Activated T-cell treated with anti-CD3 and anti-CD28 coated beads, Interleukin-2, amount 50 U/mL, for 24 hours (primary cell): ENCODE results near the gene SLC25A25.

Experiments used
- DNase-seq: peaks from one replicate; pipeline ENCODE4 v3.0.0-alpha.2; 2020
- H3K27ac Mint-ChIP-seq: 2 replicates; pipeline ENCODE4 v1.8.0; 2020; ENCODE audit warnings: mild to moderate bottlenecking, mixed read lengths
- H3K27me3 Mint-ChIP-seq: 2 replicates; pipeline ENCODE4 v1.8.0; 2020; ENCODE audit warnings: mixed read lengths
- H3K36me3 Mint-ChIP-seq: 2 replicates; pipeline ENCODE4 v1.8.0; 2020; ENCODE audit warnings: low read depth, mixed read lengths
- H3K4me1 Mint-ChIP-seq: 2 replicates; pipeline ENCODE4 v1.8.0; 2020; ENCODE audit warnings: low read depth, mixed read lengths
- H3K4me3 Mint-ChIP-seq: 2 replicates; pipeline ENCODE4 v1.8.0; 2020; ENCODE audit warnings: mild to moderate bottlenecking, moderate library complexity, mixed read lengths
- H3K9me3 Mint-ChIP-seq: 2 replicates; pipeline ENCODE4 v1.8.0; 2020; ENCODE audit warnings: mixed read lengths

SLC25A25 gene

GRCh38 chr9:128116104-128117083, 48.4 kb downstream of the SLC25A25 start:
- no peak overlapping the region for H3K4me3 Mint-ChIP-seq
- no peak overlapping the region for H3K27ac Mint-ChIP-seq
- no peaks in the 10 kb centered on the region for H3K27me3 Mint-ChIP-seq
- peaks cover 59% of the 10 kb centered on the region for H3K36me3 Mint-ChIP-seq
- no peaks in the 10 kb centered on the region for H3K9me3 Mint-ChIP-seq
- peaks cover 11% of the 10 kb centered on the region for H3K4me1 Mint-ChIP-seq
- DNase-seq = no peak

DNA sequence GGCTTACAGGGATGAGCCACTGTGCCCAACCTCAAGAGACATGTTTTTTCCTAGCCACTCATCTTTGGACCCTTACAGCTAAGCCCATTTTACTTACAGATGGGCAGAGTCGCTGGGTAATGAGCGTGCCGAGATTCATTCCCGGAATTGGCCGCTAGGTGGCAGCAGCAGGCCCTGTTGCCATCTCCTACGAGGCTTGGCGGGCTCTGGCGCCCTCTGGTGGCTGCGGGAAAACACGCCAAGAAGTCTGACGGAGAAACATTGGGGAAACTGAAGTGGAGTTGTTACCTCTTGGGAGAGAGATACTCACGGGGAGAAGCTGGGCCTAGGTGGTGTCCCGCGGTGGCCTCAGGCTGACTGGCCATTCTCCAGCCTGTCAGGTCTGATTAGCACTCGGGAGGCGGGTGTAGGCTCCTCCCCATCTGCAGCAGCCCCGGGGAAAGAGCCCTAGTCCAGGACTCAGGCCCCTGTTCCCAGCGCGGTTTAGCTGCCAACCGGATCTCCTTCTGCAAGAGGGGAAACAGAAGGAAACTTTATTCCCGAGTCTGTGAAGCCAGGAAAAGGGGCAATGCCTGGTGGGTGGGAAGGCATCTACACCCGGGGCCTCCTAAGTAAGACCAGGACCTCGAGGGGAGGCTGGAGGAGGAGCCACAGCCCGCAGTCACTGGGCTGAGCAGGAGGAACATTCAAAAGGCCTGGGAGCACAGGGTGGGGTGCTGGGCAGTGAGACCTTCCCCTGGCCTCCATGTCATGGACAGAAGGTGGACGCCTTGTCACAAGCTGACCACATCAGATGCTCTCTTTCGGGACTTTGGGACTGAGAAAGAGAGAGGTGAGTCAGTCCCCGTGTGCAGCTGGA, 49.8 kb downstream of the SLC25A25 start:
- H3K4me1 Mint-ChIP-seq = peaks cover 11% of the 10 kb centered on the region
- no peak overlapping the region for H3K4me3 Mint-ChIP-seq
- no peak overlapping the region for H3K27ac Mint-ChIP-seq
- no peaks in the 10 kb centered on the region for H3K9me3 Mint-ChIP-seq
- peak; percentile 98 for DNase-seq
- H3K36me3 Mint-ChIP-seq = peaks cover 67% of the 10 kb centered on the region
- H3K27me3 Mint-ChIP-seq = no peaks in the 10 kb centered on the region

DNA sequence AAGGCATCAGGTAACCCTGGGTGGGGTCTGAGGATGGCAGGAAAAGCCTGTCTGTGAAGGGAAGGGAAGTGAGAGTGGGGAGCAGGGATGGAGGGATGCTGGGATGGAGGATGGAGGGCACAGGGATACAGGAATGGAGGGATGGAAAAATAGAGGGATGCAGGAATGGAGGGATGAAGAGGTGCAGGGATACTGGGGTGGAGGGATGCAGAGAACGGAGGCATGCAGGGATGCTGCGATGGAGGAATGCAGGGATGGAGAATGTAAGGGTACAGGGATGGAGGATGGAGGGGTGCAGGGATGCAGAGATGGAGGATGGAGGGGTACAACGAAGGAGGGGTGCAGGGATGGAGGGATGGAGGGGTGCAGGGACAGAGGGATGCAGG, 50.4 kb downstream of the SLC25A25 start:
- H3K4me1 Mint-ChIP-seq = peaks cover 11% of the 10 kb centered on the region
- DNase-seq = no peak
- H3K9me3 Mint-ChIP-seq = no peaks in the 10 kb centered on the region
- peaks cover 69% of the 10 kb centered on the region for H3K36me3 Mint-ChIP-seq
- H3K4me3 Mint-ChIP-seq = no peak overlapping the region
- H3K27me3 Mint-ChIP-seq = no peaks in the 10 kb centered on the region
- no peak overlapping the region for H3K27ac Mint-ChIP-seq

- Mint-ChIP-seq H3K36me3 (peaks cover 69% of the 10 kb centered on the region), H3K9me3 (no peaks in the 10 kb centered on the region), H3K27ac (no peak overlapping the region), H3K27me3 (no peaks in the 10 kb centered on the region), H3K4me1 (peaks cover 11% of the 10 kb centered on the region), H3K4me3 (no peak overlapping the region)
- no peak for DNase-seq
Observed at GRCh38 chr9:128118971-128119665, 51.1 kb downstream of the SLC25A25 start.

- Mint-ChIP-seq H3K4me3 (no peak overlapping the region), H3K9me3 (no peaks in the 10 kb centered on the region), H3K4me1 (peaks cover 19% of the 10 kb centered on the region), H3K36me3 (peaks cover 70% of the 10 kb centered on the region), H3K27me3 (no peaks in the 10 kb centered on the region), H3K27ac (no peak overlapping the region)
- DNase-seq = no peak
Observed at GRCh38 chr9:128120061-128120740, 52.2 kb downstream of the SLC25A25 start.

GRCh38 chr9:128120741-128121465, 52.9 kb downstream of the SLC25A25 start:
- DNase-seq = no peak
- H3K9me3 Mint-ChIP-seq = no peaks in the 10 kb centered on the region
- no peak overlapping the region for H3K27ac Mint-ChIP-seq
- no peaks in the 10 kb centered on the region for H3K27me3 Mint-ChIP-seq
- H3K36me3 Mint-ChIP-seq = peaks cover 70% of the 10 kb centered on the region
- peaks cover 22% of the 10 kb centered on the region for H3K4me1 Mint-ChIP-seq
- no peak overlapping the region for H3K4me3 Mint-ChIP-seq

GRCh38 chr9:128121466-128121810, 53.4 kb downstream of the SLC25A25 start:
- Mint-ChIP-seq H3K4me3 (no peak overlapping the region), H3K27ac (no peak overlapping the region), H3K4me1 (peaks cover 26% of the 10 kb centered on the region), H3K36me3 (peaks cover 70% of the 10 kb centered on the region), H3K9me3 (no peaks in the 10 kb centered on the region), H3K27me3 (no peaks in the 10 kb centered on the region)
- DNase-seq = no peak

DNA sequence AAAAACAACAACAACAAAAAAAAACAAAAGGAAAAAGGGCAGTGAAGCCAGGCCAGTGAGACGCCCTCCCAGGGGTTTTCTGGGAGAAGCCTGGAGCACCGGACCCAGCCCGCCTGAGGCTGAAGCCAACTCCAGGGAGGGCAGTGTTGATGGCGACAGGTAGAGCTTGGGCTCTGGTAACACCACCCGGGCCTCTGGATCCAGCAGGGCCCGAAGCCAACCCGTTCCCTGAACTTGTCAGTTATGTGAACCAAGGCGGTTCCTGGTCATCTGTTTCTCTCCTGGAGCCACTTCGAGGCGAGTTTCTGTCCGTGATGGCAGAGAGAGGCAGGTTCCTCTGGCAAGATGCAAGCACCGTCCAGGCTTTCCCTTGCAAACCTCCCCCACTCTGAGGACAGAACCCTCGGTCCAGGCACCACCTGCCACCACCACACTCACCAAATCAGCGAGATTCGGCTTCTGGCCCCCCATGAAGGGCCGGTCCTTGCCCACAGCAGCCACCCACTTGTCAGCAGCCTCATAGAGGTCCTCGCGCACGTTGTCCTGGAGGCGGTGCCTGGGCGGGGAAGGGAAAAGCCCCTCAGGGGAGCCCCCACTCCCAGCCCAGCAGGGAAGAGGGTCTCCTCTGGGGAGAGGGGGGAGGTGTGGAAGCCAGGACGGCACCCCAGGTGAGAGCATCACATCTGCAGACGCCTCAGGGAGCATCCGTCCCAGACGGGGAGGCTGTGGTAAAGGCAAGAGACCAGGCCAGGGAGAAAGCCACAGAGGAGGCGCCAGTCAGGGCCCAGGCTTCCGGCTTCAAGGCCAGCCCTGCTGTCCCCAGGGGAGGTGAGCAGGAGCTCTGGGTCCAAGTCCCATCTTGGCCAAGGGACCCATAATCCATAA, 54.1 kb downstream of the SLC25A25 start:
- no peaks in the 10 kb centered on the region for H3K9me3 Mint-ChIP-seq
- peaks cover 67% of the 10 kb centered on the region for H3K36me3 Mint-ChIP-seq
- no peak for DNase-seq
- H3K4me1 Mint-ChIP-seq = peaks cover 27% of the 10 kb centered on the region
- H3K27me3 Mint-ChIP-seq = no peaks in the 10 kb centered on the region
- peak overlapping the region; percentile 59 for H3K27ac Mint-ChIP-seq
- no peak overlapping the region for H3K4me3 Mint-ChIP-seq

DNA sequence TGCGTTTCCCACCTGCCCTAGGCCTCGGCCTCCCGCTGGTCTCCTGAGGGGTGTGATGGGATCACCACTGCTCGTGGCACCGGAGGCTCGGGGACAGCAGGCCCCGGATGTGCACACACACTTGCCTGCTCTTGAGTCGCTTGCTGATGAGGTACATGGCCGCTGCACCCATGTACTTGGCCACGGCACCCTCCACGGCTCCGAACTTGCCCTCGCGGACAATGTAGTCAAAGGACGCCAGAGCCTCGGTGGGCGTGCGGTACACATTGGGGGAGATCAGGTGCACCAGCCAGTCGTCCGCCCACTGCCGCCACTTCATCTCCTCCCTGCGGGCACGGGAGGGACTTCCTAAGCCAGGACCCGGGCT, 54.8 kb downstream of the SLC25A25 start:
- H3K27me3 Mint-ChIP-seq = no peaks in the 10 kb centered on the region
- H3K4me3 Mint-ChIP-seq = no peak overlapping the region
- no peak for DNase-seq
- peaks cover 63% of the 10 kb centered on the region for H3K36me3 Mint-ChIP-seq
- H3K4me1 Mint-ChIP-seq = peaks cover 22% of the 10 kb centered on the region
- no peak overlapping the region for H3K27ac Mint-ChIP-seq
- no peaks in the 10 kb centered on the region for H3K9me3 Mint-ChIP-seq

GRCh38 chr9:128123451-128124080, 55.5 kb downstream of the SLC25A25 start:
- Mint-ChIP-seq H3K27me3 (no peaks in the 10 kb centered on the region), H3K4me1 (peaks cover 23% of the 10 kb centered on the region), H3K4me3 (no peak overlapping the region), H3K27ac (no peak overlapping the region), H3K36me3 (peaks cover 69% of the 10 kb centered on the region), H3K9me3 (no peaks in the 10 kb centered on the region)
- DNase-seq = no peak

DNA sequence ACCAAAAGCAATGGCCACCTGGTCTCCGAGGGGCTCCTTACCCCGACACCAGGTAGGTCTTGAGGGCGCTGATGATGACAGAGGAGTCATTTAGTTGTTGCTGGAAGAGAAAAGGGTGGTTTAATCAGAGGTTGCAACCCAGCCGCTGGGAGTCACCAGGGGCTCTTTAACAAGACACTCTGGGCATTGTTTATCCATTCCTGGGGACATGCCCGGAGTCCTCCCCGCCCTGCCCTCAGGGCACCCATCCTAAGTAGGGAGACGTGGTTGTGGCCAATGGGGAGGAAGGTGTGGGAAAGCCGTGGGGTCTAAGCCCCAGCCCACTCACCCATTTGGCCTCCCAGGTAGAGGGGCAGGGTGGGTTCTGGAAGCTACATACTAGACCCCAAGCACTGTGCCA, 56.4 kb downstream of the SLC25A25 start:
- peaks cover 69% of the 10 kb centered on the region for H3K36me3 Mint-ChIP-seq
- H3K27ac Mint-ChIP-seq = peak overlapping the region; percentile 78
- peaks cover 29% of the 10 kb centered on the region for H3K4me1 Mint-ChIP-seq
- no peaks in the 10 kb centered on the region for H3K27me3 Mint-ChIP-seq
- H3K9me3 Mint-ChIP-seq = no peaks in the 10 kb centered on the region
- no peak overlapping the region for H3K4me3 Mint-ChIP-seq
- DNase-seq = no peak

DNA sequence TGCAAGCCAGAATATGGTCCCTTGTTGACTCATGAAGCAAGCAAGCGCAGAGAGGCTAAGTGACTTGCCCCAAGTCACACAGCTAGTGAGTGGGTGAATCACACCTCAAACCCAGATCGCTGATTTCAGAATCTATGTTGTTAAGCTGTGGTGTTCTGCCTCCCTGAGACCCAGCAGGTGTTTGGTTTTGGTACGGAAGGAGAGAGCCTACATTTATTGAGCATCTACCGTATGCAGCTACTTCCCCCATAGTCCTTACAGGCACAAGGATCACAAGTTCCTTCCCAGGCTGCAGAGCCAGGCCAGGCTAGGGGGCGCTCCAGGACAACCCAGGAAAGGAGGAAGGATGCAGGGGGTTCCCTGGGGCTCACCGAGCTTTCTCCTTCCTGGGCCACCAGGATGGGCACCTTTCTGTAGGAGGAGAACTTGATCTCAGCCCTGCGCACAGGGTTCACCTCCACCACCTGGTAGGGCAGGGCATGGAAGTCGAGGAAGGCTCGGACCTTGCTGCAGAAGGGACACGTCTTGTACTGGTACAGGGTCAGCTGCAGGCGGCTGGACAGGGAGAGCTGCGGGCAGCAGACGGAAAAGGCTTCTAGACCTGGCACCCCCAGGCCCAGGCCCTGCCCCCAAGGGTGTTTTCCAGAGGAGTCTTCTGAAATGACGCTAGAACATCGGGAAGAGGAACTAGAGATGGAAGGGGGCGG, 57.0 kb downstream of the SLC25A25 start:
- peaks cover 69% of the 10 kb centered on the region for H3K36me3 Mint-ChIP-seq
- H3K27ac Mint-ChIP-seq = peak overlapping the region; percentile 78
- peak overlapping the region; percentile 85 for H3K4me3 Mint-ChIP-seq
- DNase-seq = peak; percentile 53
- H3K27me3 Mint-ChIP-seq = no peaks in the 10 kb centered on the region
- H3K9me3 Mint-ChIP-seq = no peaks in the 10 kb centered on the region
- H3K4me1 Mint-ChIP-seq = peaks cover 33% of the 10 kb centered on the region
